HG02884 (cell line): ENCODE measurements around the gene SLC11A2.
"Not testable (repeated sequence)": the region's sequence is repeated elsewhere in the genome, so short reads cannot be mapped to it uniquely, and the experiment has no call there.

Source experiments
- ATAC-seq: cut with Tn5 transposase; IDR thresholded peaks from one replicate; pipeline ENCODE4 v1.9.1; 2021; ENCODE audit warnings: mild to moderate bottlenecking, moderate library complexity; ENCODE audit not compliant: unreplicated experiment

Gene SLC11A2

GRCh38 chr12:51027342-51027835 is 1.2 kb upstream of the SLC11A2 start:
- no peak for ATAC-seq

GRCh38 chr12:51025338-51025835 is 797 bp downstream of the SLC11A2 start:
- no peak for ATAC-seq

GRCh38 chr12:51023625-51024382 is 2.4 kb downstream of the SLC11A2 start:
- no peak for ATAC-seq

- no peak for ATAC-seq
Measured at GRCh38 chr12:51021694-51022093, 4.5 kb downstream of the SLC11A2 start.

- ATAC-seq = no peak
Measured at GRCh38 chr12:51020448-51021182, 5.6 kb downstream of the SLC11A2 start.

GRCh38 chr12:51019927-51020326 is 6.3 kb downstream of the SLC11A2 start:
- no peak for ATAC-seq

GRCh38 chr12:51018956-51019355 is 7.2 kb downstream of the SLC11A2 start:
- no peak for ATAC-seq

GRCh38 chr12:51017452-51017851 is 8.7 kb downstream of the SLC11A2 start:
- ATAC-seq = no peak

- ATAC-seq = not testable (repeated sequence)
Measured at GRCh38 chr12:51014467-51014866, 11.7 kb downstream of the SLC11A2 start.

- no peak for ATAC-seq
Measured at GRCh38 chr12:51013441-51013840, 12.7 kb downstream of the SLC11A2 start.

- no peak for ATAC-seq
Measured at GRCh38 chr12:51012570-51013236, 13.5 kb downstream of the SLC11A2 start.

GRCh38 chr12:51011955-51012354 is 14.2 kb downstream of the SLC11A2 start:
- ATAC-seq = no peak

GRCh38 chr12:51009056-51009440 is 17.1 kb downstream of the SLC11A2 start:
- no peak for ATAC-seq

GRCh38 chr12:51008329-51009055 is 17.7 kb downstream of the SLC11A2 start:
- no peak for ATAC-seq

- ATAC-seq = no peak
Measured at GRCh38 chr12:51005671-51006070, 20.5 kb downstream of the SLC11A2 start.

- no peak for ATAC-seq
Measured at GRCh38 chr12:51005030-51005429, 21.2 kb downstream of the SLC11A2 start.

- ATAC-seq = no peak
Measured at GRCh38 chr12:51004504-51004903, 21.7 kb downstream of the SLC11A2 start.

GRCh38 chr12:51001799-51002198 is 24.4 kb downstream of the SLC11A2 start:
- ATAC-seq = no peak

GRCh38 chr12:51000245-51000644 is 25.9 kb downstream of the SLC11A2 start:
- no peak for ATAC-seq

GRCh38 chr12:50999093-50999492 is 27.1 kb downstream of the SLC11A2 start:
- no peak for ATAC-seq

- no peak for ATAC-seq
Measured at GRCh38 chr12:50992819-50993218, 33.4 kb downstream of the SLC11A2 start.
